CMK (cell line): Measurements from ENCODE around the gene ELSPBP1.
"Not testable (repeated sequence)": the region's sequence is repeated elsewhere in the genome, so short reads cannot be mapped to it uniquely, and the experiment has no call there.

Experiments
- DNase-seq: peaks from one replicate; pipeline ENCODE4 v3.0.0-alpha.2; 2010; ENCODE audit warnings: low read depth

ELSPBP1 gene

DNA sequence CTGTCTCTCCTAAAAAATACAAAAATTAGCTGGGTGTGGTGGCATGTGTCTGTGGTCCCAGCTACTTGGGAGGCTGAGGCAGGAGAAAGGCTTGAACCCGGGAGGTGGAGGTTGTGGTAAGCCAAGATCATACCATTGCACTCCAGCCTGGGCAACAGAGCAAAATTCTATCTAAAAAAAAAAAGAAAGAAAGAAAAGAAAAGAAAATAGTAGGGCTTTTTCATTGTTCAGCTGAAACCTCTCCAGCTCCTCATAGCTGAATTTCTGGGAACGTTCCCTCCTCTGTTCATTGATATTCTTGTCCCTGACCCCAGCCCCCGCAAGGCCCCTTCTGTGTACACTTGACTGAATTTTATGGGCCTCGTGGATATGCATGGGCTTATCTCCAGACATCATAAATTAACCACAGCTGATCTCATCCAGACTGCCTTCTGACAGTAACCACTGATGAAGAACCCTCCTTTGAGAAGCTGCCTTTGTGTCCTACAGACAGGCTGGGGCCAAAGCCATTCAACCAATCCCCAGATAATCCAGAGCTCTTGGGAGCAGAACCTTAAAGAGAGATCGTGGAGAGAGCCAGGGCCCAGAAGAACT, at the start of gene ELSPBP1:
TSS of gene ELSPBP1 (plus strand) at position 424 of the 594 bp plus-strand sequence. CDS start 14,036 bp downstream, outside the sequence.
- no peak for DNase-seq

DNA sequence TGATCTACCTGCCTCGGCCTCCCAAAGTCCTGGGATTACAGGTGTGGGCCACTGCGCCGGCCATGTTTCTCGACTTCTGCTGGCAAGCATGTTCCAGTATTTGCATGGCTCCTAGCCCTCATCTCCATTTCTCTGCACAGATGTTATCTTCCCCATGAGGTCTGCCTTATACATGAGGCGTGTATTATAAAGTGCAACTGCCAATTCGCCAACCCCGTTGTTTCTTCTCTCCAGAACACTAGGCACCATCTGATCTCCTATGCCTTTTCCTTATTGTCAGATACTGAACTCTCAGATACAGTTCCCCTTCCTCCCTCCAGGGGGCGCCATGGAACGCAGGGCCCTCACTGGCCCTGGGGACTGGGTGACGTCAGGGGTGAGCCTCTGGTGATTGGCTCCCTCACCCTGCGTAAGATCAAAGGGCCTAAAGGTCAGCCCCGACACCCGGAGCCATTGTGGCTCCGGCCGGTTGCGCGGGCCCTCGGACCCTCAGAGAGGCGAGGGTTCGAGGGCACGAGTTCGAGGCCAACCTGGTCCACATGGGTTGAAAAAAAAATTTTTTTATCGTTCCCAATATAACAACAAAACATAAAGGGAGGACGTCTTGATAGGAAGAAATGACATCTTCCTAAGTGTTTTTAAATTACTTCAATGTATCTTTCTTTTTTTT, 44.4 kb upstream of the ELSPBP1 start:
- not testable (repeated sequence) for DNase-seq

DNA sequence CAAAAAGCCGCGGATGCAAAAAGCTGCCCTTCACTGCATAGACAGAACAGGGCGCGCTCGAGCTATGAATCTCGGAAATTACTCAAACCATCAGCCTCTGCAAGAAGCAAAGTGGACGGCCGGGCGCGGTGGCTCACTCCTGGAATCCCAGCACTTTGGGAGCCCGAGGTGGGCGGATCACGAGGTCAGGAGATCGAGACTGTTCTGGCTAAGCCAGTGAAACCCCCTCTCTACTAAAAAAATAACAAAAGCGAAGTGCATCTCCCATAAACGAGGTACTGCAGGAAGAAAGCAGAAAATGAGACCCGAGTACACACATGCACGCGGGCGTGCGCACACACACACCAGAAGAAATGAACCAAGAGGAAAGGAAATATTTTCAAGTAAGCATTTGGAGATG, 42.3 kb upstream of the ELSPBP1 start:
- not testable (repeated sequence) for DNase-seq

DNA sequence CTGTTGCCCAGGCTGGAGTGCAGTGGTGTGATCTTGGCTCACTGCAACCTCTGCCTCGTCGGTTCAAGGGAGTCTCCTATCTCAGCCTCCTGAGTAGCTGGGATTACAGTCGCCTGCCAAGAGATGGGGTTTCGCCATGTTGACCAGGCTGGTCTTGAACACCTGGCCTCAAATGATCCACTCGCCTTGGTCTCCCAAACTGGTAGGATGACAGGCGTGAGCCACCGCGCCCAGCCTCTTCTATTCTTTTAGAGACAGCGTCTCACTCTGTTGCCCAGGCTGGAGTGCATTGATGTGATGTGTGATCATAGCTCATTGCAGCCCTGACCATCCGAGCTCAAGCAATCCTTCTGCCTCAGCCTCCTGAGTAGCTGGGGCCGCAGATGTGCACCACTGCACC, 38.5 kb upstream of the ELSPBP1 start:
- not testable (repeated sequence) for DNase-seq

DNA sequence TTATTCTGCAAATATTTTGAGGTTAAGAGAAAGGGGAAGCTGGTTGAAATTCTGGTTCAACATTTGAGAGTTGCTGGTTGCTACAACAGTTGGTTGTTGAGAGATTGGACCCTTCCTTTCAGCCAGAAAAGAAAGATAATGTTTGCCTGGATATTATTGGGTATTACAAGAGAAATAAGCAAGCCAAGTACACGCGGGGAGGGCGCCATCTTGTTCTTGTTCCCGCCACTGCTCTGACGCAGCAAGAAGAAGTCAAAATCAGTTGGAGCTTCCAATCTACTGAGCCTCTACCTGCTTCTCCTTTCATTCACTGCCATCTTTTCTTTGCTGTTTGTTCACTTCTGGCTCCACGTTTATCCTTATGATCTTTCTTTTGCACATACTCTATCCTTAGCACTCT, 20.9 kb upstream of the ELSPBP1 start:
- no peak for DNase-seq

DNA sequence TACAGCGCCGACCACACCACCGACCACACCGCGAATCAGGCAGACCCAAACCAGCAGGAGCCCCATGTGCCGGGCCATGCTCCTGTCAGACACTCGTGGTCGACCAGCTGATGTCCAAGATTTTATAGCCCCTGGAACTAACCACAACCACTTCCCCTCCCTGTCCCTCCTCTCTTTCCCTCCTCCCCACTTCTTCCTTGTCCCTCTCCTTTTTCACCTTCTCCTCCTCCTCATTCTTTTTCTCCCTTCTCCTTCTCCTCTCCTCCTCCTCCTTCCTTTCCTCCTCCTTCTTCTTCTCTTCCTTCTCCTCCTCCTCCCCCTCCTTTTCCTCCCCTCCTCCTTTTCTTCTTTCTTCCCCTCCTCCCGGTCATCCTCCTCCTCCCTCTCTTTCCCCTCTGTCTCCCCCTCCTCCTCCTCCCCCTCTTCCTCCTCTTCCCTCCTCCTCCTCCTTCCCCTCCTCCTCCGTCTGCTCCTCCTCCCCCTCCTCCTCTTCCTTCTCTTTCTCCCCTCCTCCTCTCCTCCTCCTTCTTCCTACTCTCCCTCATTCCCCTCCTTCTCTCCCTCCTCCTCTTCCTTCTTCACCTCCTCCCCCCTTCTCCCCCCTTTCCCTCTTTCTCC, 3.1 kb upstream of the ELSPBP1 start:
- DNase-seq: no peak

DNA sequence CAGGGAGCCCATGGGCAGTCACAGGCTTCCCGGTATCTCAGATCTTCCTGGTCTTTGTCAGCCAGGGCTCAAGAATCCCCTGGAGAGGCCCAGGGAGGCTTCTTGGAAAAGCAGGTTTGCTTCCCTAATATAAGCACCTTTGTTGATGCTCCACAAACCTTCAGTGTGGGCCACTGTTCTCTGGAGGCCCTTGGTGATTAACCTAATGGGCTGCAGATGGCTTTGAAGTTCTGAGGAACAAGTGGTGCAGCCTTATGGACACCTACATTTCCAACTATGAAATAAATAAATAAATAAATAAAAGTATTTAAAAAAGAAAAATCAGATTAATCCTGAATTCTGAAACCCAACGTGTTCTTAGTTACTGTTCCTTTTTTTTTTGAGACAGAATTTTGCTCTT, 2.4 kb upstream of the ELSPBP1 start, which contains the start of gene BSPH1:
TSS of gene BSPH1 (minus strand) at position 101 of the 400 bp plus-strand sequence. CDS start at position 12, 89 bp downstream.
- DNase-seq: no peak

DNA sequence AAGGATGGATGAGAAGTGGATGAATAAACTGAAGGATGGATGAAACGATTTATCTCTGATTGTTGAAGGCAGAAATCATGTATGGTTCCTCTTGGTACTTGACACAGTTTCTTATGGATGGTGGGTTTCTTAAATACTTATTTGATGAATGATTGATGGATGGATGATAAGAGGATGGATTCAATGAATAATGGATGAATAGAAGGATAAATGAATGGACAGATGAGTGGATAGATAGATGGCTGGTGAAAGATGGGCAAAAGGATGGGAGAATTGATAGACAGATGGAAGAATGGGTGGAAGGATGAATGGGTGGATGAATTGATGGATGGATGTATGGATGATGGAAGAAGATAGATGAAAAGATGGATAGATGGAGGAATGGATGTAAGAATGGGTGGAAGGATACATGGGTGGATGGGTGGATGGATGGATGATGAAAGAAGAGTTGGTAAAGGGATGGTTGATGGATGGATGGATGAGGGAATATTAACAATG, 1.8 kb downstream of the ELSPBP1 start:
- no peak for DNase-seq

DNA sequence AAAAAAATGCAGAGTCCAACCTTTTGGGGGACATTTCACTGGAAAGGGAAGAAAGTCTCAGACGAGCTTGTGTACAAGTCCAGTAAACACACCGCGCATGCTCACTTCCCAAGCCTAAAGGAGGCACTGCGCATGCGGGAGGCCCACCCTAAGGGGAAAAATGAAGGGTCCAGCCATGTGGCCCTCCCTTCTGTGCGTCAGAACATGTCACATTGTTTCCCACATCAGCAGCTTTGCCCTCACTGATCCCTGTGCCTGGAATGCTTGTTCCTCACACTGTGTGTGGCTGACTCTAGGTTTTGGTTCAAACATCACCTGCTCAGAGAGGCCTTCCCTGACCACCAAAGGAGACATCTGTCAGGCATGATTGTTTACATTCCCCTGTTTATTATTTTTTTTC, 4.4 kb downstream of the ELSPBP1 start:
- no peak for DNase-seq

DNA sequence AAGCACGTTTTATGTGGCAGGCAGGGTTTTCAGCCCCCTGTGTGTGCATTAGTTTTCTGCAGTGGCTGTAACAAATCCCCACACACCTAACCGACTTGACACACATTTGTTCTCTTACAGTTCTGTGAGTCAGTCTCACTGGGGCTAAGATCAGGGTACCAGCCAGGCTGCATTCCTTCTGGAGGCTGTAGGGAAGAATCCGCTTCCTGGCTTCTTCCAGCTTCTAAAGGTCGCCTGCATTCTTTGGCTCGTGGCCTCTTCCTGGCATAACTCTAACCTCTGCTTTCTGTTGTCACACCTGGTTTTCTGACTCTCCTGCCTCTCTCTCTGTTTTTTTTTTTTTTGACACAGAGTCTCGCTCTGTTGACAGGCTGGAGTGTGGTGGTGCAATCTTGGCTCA, 6.4 kb downstream of the ELSPBP1 start:
- DNase-seq: no peak

DNA sequence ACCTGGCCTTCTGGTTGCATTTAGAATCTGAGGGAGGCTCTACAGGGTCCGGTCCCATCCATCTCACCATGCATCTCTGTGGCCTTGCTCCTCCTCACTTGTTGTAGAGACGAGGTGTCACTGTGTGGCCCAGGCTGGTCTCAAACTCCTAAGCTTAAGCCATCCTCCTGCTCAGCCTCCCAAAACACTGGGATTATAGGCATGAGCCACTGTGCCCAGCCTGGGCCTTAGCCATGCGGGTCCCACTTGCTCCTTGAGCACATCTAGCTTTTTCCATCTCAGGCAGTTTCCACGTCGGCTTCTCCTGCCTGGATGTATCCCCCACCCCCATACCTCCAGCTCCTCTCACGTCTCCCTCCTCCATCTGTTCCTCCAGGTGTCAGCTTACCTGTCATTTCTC, 9.8 kb downstream of the ELSPBP1 start:
- no peak for DNase-seq

DNA sequence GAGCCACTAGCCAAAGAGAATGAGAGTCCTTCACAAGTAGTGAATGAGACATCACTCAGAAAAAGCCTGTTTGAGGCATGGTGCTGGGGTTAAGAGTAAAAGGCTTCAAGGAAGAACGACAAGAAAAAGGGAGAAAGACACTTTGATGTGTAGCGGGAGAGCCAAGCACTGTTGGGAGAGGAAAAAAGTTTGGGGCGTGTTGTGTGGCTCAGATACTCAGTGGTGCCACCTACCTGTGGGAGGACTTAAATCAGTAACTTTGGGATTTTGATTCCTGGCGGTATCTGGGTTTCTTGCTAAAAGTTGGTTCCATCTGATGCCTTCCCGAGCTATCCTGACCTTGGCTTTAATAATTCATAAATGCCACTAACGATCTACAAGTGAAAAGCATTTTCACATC, 12.3 kb downstream of the ELSPBP1 start:
- peak; percentile 5 for DNase-seq

DNA sequence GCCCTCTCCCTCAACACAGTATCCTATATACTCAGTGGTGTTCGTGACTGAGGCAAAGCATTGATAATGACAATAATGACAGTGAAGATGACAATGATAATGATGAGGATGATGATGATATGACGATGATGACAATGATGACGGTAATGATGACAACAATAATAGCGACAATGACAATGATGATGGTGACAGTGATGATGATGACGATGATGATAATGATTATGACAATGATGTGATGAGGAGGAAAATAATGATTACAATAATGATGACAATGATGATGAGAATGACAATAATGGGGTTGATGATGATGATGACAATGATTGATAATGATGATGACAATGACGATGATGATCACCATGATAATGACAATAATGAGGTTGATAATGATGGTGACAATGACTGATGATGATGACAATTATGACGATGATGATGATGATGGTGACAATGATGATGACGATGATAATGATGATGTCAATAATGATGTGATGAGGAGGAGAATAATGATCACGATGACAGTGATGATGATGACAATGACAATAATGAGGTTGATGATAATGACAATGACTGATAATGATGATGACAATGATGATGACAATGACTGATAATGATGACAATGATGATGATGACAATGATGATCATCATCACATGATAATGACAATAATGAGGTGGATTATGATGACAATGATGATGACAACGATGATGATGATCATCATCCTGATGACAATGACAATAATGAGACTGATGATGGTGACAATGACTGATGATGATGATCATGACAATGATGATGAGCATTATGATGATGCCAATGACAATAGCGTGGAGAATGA, 16.7 kb downstream of the ELSPBP1 start:
- no peak for DNase-seq

DNA sequence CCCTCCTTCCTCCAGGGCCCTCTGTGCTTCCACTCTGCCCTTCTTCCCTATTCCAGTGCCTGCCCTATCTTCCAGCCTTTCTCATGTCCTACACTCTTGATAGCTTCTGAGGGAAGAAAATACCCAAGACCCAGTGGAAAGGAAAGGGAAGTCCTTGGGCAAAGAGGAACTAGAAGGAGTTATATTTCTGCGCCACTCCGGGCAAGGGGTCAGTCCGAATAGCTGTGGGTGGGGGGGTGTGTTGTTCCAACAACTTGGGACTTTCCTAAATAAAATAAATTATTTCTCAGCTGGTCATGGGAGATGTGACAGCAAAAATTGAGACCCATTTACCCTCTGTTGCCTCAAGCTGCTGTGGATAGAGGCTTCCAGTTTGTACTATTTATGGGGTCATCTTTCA, 26.3 kb downstream of the ELSPBP1 start:
- no peak for DNase-seq

DNA sequence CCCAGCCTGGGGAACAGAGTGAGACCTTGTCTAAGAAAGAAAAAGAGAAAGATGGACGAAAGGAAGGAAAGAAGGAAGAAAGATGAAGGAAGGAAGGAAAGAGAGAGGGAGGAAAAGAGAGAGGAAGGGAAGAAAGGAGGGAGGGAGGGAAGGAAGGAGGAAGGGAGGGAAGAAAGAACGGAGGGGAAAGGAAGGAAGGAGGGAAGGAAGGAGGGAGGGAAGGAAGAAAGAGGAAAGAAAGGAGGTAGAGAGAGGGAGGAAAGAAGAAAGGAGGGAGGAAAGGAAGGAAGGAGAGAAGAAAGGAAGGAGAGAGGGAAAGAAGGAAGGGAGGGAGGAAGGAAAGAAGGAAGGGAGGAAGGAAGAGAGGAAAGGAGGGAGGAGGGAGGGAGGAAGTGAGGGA, 28.6 kb downstream of the ELSPBP1 start:
- DNase-seq: no peak

DNA sequence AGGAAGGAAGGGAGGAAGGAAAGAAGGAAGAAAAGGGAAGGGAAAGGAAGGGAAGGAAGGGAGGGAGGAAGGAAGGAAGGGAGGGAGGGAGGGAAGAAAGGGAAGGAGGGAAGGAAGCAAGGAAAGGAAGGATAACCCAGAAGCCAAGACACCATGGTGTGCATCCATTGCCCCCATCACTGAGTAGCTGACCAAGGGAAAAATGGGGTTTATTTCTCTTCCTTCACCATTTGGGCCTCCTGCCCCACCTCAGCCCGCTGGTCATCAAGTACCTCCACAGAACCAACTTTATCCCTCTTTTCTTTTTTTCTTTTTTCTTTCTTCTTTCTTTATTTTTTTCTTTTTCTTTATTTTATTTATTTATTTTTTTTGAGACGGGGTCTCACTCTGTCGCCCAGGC, 29.1 kb downstream of the ELSPBP1 start:
- no peak for DNase-seq

DNA sequence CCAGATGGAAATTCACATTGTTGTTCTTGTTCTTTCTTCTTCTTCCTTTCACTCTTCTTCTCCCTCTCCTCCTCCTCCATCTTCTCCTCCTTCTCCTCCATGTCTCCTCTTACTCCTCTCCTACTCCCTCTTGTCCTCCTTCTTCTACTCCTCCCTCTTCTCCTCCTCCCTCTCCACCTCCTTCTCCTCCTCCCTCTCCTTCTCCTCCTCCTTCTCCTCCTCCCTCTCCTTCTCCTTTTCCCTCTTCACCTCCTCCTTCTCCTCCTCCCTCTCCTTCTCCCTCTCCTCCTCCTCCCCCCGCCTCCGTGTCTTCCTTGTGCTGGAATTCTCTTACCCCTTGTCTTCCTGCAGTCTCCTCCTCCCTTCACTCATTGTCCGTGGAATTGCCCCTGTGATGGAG, 31.0 kb downstream of the ELSPBP1 start:
- DNase-seq: no peak

DNA sequence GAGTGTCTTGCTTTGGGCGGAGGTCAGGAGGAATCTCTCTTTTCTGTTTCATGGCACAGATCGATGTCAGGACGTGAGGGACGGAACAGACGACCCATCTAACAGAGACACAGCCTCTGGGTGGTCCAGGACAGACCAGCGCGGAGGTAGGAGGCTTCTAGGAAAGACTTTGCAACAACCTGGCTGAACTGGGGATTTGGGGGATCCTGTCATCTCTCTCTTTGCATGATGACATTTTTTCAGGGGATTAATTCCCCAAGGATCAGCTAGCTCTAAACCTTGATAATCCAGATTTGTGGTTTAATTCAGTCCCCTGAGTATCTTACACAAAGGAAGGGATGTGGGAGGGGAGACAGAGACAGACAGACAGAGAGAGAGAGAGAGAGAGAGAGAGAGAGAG, 35.0 kb downstream of the ELSPBP1 start:
- no peak for DNase-seq

DNA sequence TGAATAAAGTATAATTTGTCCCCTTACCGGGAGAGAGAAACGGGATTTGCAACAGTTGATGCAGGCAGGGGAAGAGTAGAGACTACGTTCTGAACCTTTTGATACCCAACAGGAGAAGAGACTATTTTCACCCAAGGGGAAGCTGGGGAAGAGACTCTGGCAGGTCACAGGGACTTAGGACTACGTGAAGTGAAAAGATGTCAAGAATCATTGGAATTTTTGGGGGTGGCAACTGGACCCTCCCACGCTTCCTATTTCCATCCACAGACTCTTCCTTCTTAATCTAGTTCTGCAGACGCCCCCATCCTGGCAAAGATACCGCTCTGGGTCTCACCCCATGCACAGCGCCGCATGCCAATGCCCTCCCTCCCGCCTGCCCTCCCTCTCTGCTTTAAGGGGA, 35.6 kb downstream of the ELSPBP1 start:
- no peak for DNase-seq

DNA sequence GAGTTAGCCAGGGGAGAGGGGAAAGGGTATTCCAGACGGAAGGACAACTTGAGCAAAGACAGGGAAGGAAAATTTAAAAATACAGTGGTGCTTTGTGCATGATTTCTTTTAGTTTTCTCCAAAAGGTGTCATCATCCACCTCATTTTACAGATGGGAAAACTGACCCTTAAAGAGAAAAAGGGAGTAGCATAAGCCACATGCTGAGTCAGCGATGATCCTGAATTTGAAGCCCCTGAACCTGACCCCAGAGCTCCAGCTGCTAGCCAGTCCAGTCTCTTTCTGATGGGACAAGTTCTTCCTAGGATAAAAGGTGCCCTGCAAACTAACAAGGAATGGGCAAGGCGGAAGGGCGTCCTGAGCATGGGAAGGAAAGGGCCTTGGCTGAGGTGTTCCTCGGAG, 39.2 kb downstream of the ELSPBP1 start:
- no peak for DNase-seq

DNA sequence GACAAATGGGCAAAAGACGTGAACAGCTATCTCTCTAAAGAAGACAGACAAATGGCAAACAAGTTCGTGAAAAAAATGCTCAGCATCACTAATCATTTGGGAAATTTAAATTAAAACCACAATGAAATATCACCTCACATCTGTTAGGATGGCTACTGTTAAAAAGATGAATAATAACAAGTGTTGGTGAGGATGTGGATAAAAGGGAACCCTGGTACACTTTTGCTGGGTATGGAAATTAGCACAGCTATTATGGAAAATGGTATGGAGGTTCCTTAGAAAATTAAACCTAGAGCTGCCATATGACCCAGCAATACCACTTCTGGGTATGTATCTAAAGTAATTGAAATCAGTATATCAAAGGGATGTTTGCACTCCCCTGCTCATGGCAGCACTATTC, 42.3 kb downstream of the ELSPBP1 start:
- no peak for DNase-seq

DNA sequence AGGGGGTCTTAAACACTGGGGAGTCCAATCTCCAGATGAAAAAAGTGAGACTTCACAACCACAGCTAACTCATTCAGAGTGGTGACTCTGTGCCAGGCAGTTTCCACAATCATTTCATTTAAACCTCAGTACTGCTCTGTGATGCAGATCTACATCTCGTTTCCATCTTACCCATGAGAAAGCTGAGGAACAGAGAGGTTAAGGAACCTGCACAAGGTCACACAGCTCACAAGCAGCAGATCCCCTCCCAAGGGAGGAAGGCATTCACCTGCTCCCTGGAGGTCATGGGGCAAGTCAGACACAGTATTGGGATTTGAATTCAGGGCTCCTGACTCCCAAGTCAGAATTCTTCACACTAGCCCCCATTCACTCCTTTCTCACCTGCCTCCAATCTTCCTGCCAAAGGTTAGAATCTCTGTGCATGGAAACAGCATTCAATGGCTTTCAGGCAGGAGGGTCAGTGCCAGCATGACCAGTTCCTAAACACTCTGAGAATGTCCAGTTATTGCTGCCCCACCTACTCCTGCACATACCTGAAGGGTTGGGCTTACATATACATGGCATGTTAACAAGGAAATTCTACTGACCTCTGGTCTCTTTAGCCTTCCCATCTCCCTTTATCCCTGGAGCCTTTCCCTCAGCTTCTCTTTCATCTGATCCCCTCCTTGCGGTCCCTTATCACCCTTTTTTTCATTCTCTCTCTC, 47.6 kb downstream of the ELSPBP1 start:
- DNase-seq: no peak
